HG03159 (cell line): ENCODE data around the gene WSCD2.

Experiments used
- ATAC-seq: cut with Tn5 transposase; IDR thresholded peaks from one replicate; pipeline ENCODE4 v1.9.1; 2021; ENCODE audit warnings: mild to moderate bottlenecking, moderate library complexity; ENCODE audit not compliant: unreplicated experiment

WSCD2 gene

GRCh38 chr12:108129017-108129812 lies at the start of gene WSCD2:
Gene WSCD2 (plus strand): TSS chr12:108129288. CDS start chr12:108195833, 66,545 bp downstream.
- ATAC-seq = no peak

- no peak for ATAC-seq
Measured at GRCh38 chr12:108079721-108080120, 49.4 kb upstream of the WSCD2 start.

- ATAC-seq = no peak
Measured at GRCh38 chr12:108080363-108080762, 48.7 kb upstream of the WSCD2 start.

GRCh38 chr12:108082485-108082884 lies 46.6 kb upstream of the WSCD2 start:
- ATAC-seq = no peak

GRCh38 chr12:108087900-108088299 lies 41.2 kb upstream of the WSCD2 start:
- ATAC-seq = no peak

GRCh38 chr12:108090107-108090899 lies 38.8 kb upstream of the WSCD2 start:
- no peak for ATAC-seq

- no peak for ATAC-seq
Measured at GRCh38 chr12:108090932-108091678, 38.0 kb upstream of the WSCD2 start.

- no peak for ATAC-seq
Measured at GRCh38 chr12:108091679-108092051, 37.4 kb upstream of the WSCD2 start.

GRCh38 chr12:108093209-108093608 lies 35.9 kb upstream of the WSCD2 start:
- no peak for ATAC-seq

GRCh38 chr12:108094056-108094649 lies 34.9 kb upstream of the WSCD2 start:
- no peak for ATAC-seq

- ATAC-seq = no peak
Measured at GRCh38 chr12:108097160-108097911, 31.8 kb upstream of the WSCD2 start.

- no peak for ATAC-seq
Measured at GRCh38 chr12:108098374-108098773, 30.7 kb upstream of the WSCD2 start.

- ATAC-seq = no peak
Measured at GRCh38 chr12:108099073-108099472, 30.0 kb upstream of the WSCD2 start.

- no peak for ATAC-seq
Measured at GRCh38 chr12:108099778-108100489, 29.2 kb upstream of the WSCD2 start.

GRCh38 chr12:108101605-108102175 lies 27.4 kb upstream of the WSCD2 start:
- ATAC-seq = no peak

- ATAC-seq = no peak
Measured at GRCh38 chr12:108102363-108102762, 26.7 kb upstream of the WSCD2 start.

GRCh38 chr12:108103087-108103486 lies 26.0 kb upstream of the WSCD2 start:
- ATAC-seq = no peak

- no peak for ATAC-seq
Measured at GRCh38 chr12:108103517-108103916, 25.6 kb upstream of the WSCD2 start.

GRCh38 chr12:108104657-108105056 lies 24.4 kb upstream of the WSCD2 start:
- no peak for ATAC-seq
